HG03457 (cell line): ENCODE measurements around the gene DMAC1.

Experiments
- ATAC-seq: cut with Tn5 transposase; IDR thresholded peaks from one replicate; pipeline ENCODE4 v1.9.1; 2021; ENCODE audit warnings: moderate number of reproducible peaks; ENCODE audit not compliant: unreplicated experiment

DMAC1 gene, protein sequence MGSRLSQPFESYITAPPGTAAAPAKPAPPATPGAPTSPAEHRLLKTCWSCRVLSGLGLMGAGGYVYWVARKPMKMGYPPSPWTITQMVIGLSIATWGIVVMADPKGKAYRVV

DNA sequence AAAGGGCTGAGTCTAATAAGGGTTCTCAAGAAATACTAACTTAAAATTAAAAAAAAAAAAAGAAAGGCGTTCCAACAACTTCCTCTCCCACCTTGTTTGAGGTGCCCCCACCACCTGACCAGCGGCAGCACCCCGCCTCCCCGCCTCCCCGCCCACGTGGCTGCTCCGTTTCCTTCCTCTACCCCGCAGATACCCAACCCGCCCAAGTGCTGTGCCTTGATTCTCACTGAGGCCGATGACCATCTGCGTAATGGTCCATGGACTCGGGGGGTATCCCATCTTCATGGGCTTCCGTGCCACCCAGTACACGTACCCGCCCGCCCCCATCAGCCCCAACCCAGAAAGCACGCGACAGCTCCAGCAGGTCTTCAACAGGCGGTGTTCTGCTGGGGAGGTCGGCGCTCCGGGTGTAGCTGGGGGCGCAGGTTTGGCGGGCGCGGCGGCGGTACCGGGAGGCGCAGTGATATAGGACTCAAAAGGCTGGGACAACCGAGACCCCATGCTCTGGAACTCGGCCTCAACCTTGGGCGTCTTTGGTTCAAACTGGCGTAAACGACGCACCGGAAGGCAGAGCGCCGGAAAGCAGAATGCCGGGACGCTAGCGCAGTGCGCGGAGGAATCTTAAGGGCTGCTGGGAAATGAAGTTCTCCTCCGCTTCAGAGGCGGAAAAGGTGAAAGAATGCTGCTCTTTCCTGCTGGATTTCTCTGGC lies at the start of gene DMAC1:
Gene DMAC1, minus strand, starts transcription at position 545 of the 710 bp plus-strand sequence. Its CDS starts 44 bp downstream, at position 501.
- ATAC-seq, result peak; percentile 83

DNA sequence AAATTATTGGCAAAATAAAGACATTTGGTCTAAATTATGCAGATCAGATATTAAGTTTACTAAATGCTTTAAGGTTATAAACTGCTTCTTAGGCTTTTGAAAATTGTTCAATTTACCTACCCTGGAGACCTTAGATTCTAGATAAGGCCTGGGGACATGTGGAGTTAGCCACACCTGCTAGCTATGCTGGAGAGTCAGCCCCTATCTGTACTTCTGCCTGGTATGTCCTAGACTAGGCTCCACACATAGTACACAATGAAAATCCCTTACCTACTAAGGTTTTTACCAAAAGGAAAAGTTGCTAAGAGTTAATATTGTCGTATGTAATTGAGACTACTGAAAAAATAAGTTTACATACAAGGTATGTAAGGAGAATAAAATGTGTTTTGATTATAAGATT lies 49.8 kb upstream of the DMAC1 start:
- no peak for ATAC-seq

DNA sequence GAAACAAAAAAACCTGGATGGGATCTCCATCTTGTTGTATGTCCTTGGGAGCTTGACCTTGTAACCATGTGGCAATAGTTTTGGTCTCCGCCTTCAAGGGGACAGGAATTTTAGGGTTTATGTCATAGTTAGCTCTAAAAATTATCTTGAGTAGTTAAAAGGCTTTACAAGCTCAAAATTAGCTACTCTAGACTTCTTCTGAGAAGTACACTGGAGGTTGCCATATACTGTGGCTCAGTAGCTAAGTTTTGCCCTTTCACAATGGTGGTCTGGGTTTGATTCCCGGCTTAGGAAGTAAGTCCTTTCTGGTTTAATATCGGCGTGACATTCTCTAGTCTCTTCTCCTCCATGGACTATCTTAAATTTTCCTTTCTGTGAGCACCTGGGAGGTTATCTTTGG lies 48.9 kb upstream of the DMAC1 start:
- ATAC-seq, result no peak

DNA sequence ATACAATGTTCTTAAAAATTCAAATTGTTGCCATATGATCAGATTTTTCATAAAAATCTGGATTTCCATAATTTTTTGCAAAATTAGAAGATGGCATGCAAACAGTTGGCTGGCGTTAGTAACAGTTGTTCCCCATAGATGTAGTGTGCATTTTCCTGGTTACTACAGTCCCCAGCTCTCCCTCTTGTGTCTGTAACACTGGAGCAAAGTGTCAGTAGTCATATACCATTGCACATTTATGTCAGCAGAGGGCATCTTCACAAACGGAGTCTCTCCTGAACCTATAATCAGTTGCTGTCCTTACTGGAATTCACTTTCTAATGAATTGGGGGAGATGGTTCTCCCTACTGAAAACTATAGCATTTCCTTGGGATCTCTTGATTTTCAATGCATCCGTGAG lies 44.7 kb upstream of the DMAC1 start:
- ATAC-seq, result no peak

DNA sequence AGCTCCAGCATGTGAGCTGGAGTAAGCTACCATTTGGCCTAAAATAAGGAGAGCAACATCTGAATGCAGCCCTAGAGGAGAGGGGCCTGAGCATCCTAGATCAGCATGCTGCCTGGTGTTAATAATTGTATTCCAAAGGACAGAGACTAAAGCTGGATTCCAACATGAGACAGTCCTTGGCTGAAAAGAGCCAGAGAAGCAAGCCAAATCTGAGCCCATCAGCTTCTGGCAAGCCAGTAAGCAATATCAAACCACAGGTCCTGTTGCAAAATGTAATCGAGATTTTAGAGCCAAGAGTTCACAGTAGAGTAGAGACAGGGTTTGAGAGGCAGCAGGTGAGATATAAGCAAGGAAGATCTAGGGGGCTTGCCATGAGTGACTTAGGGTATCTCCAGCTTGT lies 42.3 kb upstream of the DMAC1 start:
- ATAC-seq, result no peak

DNA sequence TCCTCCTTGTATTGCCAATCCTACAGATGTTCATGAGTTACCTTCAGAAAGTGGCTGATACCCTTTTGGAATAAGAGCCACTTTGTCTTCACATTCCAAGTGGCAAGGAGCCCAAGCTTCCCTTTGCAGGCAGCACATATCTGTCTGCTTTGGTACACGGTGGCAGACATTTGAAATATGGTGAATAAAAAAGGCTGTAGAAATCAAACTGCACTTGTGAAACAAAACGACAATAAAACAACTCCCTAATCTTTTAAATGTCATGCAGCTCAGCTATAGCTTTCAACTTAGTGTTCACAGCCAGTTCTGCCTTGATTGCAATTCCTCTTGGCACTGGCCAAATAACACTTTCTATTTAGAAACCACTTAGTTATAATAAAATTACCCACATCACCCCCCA lies 35.0 kb upstream of the DMAC1 start:
- no peak for ATAC-seq

DNA sequence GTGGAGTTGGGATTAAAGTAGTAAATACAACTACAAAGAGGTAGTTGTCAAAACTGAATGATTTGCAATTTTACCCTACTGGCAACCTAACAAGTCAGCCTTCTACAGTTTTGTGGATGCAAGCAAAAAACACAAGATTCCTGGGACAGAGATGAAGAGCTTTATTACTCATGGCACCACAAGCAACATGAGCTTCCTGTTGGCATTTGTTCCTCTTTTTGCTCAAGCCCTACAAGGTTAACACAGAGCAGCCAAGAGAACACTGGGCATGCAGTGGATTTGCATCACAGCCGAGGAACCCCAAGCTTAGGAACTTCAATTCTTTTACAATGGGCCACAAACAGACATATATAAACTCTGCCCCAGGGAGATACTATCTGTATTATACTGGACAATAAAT lies 28.8 kb upstream of the DMAC1 start:
- ATAC-seq, result no peak

DNA sequence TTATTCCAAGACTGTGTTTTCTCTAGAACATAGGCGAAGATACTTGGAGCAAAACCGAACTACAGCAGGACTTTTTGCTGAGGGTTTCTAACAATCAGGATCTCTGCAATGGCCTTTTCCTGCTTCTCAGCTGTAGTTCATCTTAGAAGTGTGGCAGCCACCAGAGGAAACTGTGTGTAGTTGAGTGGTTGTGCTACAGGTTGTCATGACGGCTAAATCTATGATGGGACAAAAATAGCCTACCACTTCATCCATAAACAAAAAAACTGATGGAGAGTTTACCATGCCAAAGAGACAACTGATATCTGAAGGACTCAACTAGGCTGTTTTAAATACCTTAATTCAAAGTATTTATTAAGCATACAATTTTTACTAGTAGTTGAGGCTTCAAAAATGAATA lies 28.2 kb upstream of the DMAC1 start:
- ATAC-seq, result no peak

DNA sequence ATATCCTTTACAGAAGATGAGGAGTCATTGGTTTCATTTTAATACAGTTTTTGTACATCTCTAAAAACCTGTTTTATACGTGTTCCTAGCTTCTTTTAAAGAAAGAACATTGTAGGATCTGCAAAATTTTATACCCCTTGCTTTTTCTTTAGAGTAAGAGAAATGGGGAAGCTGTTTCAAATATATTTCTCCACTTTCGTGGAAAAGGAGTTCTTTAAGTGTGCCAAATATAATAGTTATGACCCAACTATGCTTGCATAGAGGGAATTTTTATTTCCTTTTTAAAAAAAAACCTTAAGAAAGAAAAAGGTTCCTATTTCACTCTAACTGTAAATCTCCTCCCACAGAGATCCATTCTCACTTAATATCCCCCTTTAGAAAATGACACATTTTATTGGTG lies 27.5 kb upstream of the DMAC1 start:
- ATAC-seq, result no peak

DNA sequence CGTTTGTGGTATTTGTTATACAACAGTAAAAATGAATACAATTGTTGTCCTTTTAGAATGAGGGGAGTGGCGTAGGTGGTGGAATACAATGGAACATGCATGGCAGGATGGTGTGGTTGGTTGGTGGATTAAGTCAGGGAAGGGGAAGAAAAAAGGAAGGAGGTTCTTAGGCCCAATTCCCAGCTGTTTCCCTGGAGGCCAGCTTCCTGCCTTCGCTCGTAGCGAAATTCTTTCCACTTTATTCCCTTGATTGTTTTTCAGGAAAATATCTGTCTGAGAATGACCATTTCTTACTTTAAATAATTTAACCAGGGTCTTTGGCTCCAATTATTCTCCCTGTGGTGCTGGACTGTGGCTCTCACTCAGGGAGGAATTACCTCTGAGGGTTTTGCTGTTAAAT lies 24.1 kb upstream of the DMAC1 start:
- ATAC-seq, result no peak

DNA sequence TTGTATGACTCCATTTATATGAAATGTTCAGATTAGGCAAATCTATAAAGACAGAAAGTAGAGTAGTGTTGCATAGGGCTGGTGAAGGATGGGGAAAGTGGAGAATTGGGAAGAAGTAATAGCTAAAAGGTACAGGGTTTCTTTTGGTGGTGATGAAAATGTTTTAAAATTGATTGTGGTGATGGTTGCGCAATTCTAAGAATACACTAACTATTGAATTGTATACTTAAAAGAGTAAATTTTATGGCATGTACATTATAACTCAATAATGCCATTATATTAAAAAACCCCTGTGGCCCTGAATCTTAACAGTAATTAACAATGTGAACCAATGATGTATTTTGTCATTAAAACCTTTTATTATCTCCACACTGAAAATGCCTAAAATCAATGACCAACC lies 20.4 kb upstream of the DMAC1 start:
- no peak for ATAC-seq

DNA sequence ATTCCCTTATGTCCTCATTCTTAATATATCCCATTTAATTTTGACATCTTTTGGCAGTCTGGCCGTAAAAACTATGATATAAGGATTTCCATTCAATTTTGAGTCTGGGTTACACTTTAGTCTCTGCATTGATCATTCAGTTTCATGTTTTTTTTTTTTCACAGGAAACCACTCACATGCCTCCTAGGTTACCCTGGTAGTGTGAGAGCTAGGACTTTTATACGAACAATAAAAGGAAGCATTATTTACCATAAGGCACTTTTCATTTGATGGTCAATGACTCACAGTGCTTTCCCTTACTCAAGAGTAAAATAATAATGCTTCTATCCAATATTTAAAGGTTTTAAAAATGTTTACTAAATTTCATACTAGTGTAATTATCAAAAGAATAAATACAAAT lies 16.4 kb upstream of the DMAC1 start:
- no peak for ATAC-seq

DNA sequence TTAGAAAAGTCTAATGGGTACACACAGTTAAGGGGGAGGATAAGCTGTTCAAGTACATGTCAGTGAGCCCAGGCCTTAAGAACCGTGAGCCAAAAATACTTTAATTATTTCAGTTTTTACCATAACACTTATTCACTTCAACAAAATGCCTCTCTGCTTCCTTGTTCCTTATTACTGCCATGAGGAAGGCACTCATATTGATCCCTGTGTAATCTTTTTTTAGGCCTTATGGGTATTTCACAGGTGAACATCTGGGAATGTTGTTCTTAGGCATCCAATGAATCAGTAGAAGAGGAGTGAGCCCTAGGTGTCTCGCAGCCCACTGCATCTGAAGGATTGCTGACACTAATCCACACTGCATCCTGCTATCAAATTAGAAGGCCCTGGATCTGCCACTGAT lies 13.5 kb upstream of the DMAC1 start:
- no peak for ATAC-seq

DNA sequence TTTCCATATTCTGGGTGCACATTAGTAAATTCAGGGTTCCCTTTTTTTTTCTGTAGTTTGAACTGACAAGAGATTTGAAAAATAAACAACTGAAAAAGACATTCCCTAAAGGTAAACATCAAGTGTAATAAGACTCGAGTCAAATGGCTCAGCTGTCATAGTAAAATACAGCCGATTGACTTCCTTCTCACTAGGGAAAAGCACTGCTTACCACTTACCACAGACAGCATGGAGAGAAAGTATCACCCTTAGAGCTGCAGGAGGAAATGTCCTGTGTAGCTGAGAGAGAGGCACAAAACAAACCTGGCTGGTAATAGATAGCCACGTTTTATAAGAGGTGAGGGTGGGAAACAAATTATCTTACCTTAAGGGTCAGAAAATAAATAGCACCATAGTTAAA lies 12.1 kb upstream of the DMAC1 start:
- no peak for ATAC-seq

DNA sequence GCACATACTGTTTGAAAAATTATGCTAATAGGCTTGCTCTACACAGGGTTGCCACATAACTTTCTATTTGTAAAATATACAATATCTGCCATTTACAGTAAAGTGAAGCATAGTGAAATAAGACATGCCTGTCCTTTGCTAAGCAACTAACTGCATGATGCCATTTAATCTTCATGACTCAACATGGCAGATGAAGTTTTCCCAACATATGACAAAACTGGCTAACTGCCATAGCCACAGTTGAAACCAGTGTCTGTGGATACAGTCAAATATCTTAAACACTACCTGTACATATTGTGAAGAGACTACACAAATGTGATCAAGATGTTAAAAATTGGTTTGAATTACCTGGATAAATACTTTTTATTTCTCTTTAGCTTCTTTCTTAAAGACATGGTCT lies 3.1 kb upstream of the DMAC1 start:
- ATAC-seq, result no peak

DNA sequence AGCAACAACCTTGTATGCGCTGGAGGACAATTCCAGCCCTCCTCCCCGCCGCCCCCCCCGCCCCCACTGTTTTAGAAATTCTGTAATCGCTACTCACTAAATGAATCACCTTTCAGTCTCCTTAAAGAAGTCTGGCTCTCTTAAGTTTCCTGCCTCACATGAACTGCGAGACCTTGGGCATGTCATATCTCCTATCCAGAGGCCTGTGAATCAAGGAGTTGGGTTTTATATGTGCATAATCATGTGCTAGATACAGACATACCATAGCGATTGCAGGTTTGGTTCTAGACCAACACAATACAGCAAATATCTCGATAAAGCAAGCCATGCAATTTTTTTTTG lies 337 bp upstream of the DMAC1 start:
- peak; percentile 12 for ATAC-seq

DNA sequence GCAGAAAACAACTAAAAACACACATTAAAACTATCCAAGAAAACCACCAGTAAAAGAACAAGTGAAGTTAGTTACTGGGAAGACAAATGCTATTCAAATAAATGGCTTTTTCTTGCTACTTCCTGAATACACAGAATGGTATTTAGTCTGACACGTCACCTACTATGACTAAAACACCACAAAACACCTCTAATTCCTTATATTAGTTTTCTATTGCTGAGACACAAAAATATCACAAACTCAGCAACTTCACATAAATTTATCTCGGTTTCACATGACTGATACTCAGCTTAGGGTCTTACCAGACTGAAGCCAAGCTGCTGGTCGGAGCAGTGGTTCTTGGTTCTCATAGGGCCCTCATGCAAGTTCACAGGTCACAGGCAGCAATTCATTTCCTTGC lies 5.4 kb downstream of the DMAC1 start:
- ATAC-seq, result no peak

DNA sequence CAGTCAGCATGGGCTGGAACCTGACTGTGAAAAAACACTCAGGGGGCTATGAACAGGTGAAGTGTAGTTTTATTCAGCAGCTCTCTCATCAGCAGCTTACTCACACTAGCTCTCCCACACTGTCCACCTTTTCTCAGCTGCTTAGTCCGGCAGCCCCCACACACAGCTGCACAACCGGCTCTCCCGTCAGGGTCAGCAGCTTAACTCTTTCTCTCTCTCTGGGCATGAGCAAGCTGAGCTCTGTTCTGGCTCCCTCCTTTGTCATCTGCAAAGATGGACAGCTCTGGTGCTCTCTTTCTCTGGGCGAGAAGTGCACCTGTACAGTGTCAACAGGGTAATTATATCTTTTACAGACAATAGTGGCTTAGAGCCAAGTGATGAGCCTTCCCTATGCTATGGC lies 8.2 kb downstream of the DMAC1 start:
- ATAC-seq, result no peak

DNA sequence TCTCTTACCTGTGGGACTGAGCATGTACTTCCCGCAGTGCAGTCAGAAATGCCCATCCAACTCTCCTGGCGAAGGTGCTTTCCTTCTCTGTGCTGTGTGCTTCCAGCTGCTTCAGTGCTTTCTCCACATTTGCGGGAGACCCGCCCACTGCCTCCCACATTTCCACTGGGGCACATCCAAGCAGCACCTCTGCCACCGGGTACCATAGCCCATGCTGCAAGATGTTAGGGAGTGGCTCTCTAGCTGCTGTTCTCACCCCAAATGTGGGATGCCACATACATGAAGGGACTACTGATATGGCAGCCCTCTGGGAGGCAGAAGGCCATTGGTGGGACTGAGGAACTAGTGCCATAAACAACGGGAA lies 8.8 kb downstream of the DMAC1 start:
- ATAC-seq, result no peak

DNA sequence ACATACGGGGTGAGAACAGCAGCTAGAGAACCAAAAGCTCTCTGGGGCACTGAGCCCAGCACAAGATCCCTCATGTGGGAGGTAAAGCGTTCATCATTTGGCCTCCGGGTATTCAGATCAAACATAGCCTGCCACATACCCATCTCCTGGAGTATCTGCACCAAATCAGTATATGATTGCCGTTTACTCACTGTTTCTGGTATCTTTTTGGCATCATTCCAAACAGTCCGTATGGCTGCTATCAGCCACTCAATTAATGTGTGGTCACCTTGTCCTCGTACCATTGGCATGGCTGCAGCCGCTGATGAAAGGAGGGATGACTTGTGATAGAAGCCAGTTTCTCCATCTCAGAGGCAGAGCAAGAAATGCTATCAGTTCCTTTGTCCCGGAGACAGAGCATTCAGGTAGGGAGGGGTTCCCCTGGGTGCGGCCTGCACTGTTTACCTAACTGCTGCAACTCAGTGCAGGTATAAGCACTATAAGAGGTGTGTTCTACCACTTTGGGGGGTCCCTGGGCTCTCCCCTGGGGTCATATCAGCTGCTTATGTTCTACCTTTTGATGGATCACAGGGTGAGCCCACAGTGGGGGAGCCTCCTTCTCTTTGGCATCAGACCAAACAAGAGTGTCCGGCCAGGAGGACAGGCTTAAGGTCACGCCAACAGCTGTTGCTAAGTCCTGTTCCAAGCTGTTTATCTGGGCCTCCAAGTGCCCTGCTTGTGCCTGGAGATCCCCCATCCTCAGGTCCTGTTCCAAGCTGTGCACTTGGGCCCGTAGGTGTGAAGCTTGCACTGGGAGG lies 9.4 kb downstream of the DMAC1 start:
- no peak for ATAC-seq

DNA sequence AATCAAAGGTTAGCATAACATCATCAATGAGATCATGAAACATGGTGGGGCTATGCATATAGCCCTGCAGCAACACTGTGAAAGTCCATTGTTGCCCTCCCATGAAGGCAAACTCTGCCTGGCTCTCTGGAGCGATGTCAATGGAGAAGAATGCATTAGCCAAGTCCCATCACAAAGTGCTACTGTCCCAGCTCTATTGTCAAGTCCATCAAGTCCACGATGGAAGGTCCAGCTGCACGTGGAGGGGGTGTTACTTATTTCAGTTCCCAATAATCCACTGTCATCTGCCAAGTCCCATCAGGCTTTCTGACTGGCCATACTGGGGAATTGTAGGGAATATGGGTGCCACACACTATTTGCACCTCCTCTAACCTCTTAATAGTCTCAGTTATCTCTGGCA lies 10.8 kb downstream of the DMAC1 start:
- ATAC-seq, result no peak

DNA sequence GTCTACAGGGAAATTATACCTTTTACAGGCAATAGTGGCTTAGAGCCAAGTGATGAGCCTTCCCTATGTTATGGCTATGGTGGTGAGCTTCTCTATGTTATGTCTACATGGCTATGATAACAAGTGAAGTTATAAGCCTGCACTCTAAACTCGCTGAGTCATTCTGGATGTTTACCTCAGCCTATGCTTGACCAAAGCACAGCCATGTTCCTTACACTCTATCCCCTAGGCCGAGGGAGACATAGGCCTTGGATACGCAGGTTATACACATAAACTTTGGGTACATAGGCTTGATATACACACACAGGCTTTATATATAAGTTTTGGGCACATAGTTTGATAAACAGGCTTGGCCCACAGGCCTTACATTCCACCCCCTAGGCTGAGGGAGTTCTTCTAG lies 13.8 kb downstream of the DMAC1 start:
- ATAC-seq, result no peak

DNA sequence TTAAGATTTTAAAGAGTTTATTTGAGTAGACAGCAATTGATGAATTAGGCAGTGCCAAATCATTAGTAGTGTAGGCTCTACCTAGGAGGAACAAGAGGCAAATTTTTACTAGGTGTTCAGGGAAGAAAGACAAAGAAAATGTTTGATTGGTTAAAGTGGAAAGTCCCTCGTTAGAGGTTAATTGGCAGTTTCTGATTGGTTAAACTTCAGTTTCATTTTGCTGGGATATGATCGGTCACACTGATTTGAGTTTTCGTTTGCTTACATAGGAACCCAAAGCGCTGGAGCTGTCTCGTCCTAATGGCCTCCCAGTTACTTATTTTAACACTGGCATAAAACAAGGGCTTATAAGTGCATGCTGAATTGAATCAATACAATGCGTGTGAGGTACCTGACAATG lies 15.1 kb downstream of the DMAC1 start:
- no peak for ATAC-seq
